SK-N-SH treated with all-trans-retinoic acid at 6 μM for 48 hours (cell line): ENCODE results near the gene FDXR.

Experiments
- ARNTL ChIP-seq: fragments of 450-650 bp; formaldehyde crosslinking; IDR thresholded peaks from 2 replicates; pipeline ENCODE4 v1.5.0; 2020; ENCODE audit warnings: low read depth, mild to moderate bottlenecking, moderate library complexity, borderline replicate concordance
- PATZ1 ChIP-seq: fragments of 250-450 bp; sonication (Bioruptor Pico); IDR thresholded peaks from 2 replicates; pipeline ENCODE4 v1.8.0; 2020; ENCODE audit warnings: mild to moderate bottlenecking, moderate library complexity, borderline replicate concordance
- TOX ChIP-seq: fragments of 250-450 bp; sonication (Bioruptor Pico); IDR thresholded peaks from 2 replicates; pipeline ENCODE4 v1.8.0; 2021; ENCODE audit warnings: mild to moderate bottlenecking, moderate library complexity, borderline replicate concordance

GRCh38 chr17:74868251-74868907 is 4.4 kb downstream of the FDXR start:
- no peak for TF ChIP-seq ARNTL (CRISPR knock-in tag)
- TF ChIP-seq TOX (CRISPR knock-in tag), result no peak
- TF ChIP-seq PATZ1 (CRISPR knock-in tag), result no peak
